Bronchial epithelial cell (primary cell): ENCODE measurements around the gene CMBL. TPM values are rescaled to one million over a fixed set of nuclear protein-coding genes. Genes with fewer than 3 reads are reported as not detected.
"Not testable (repeated sequence)": the region's sequence is repeated elsewhere in the genome, so short reads cannot be mapped to it uniquely, and the experiment has no call there.

Experiments used
- DNase-seq: peaks from one replicate; pipeline ENCODE4 v3.0.0-alpha.2; 2010; ENCODE audit warnings: low read depth
- FAIRE-seq: peaks from 2 replicates; lab custom pipeline; 2011; peaks lifted over from hg19 to GRCh38; lab: Jason Lieb, UNC
- H3K27me3 ChIP-seq: 2 replicates; pipeline ENCODE4 v1.5.1; 2011; ENCODE audit warnings: low read length; ENCODE audit not compliant: control insufficient read depth, insufficient read depth
- H3K36me3 ChIP-seq: 2 replicates; pipeline ENCODE4 v1.5.1; 2011; ENCODE audit warnings: low read length; ENCODE audit not compliant: control insufficient read depth, insufficient read depth
- H3K4me3 ChIP-seq: 2 replicates; pipeline ENCODE4 v1.5.1; 2011; ENCODE audit warnings: mild to moderate bottlenecking, low read depth, low read length, control low read depth
- total RNA-seq: library from RNA; depleted of rRNA; stranded (reverse); fragments of >200 nt; gene quantifications from 2 replicates; pipeline ENCODE4 v1.2.1, GENCODE V29; 2014
- TF ChIP-seq, protein P1 (sequence below): IDR thresholded peaks from 2 replicates; pipeline ENCODE4 v1.5.1; 2011; ENCODE audit warnings: mild to moderate bottlenecking, moderate library complexity, low read length, control low read depth, inconsistent platforms; ENCODE audit not compliant: insufficient read depth, severe bottlenecking

Gene CMBL
- total RNA-seq, 1 donor from 2014 or later, result 6.1 TPM

DNA sequence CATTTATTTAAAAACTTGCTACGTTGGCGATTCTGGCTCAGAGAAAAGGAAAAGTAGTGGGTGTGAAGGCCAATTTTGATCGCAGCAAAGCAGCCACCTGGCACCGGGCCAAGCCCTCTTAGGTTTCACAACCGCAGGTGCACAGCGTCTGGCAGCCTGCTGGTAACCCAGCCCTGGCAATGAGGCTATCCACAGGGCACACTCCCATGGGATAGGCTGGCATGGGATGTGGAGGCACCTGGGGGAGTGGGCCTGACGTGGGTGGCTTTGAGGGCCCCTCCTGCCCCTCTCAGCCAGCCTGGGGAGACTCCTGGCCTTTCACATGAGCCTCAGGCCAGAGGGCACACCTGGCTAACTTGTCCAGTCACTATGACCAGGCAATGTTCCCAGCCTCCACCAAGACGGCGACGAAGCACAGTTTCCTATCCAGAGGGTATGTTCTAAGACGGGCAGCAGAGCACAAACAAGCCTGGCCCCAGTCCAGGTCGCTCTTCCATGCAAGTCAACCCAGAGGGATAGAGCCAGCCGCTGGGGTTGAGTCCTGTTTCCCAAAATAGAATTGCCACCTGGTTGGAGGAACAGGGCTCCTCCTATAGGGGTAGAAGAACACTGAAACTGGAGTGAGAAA, 19.0 kb downstream of the CMBL start:
- TF ChIP-seq, protein P1, sequence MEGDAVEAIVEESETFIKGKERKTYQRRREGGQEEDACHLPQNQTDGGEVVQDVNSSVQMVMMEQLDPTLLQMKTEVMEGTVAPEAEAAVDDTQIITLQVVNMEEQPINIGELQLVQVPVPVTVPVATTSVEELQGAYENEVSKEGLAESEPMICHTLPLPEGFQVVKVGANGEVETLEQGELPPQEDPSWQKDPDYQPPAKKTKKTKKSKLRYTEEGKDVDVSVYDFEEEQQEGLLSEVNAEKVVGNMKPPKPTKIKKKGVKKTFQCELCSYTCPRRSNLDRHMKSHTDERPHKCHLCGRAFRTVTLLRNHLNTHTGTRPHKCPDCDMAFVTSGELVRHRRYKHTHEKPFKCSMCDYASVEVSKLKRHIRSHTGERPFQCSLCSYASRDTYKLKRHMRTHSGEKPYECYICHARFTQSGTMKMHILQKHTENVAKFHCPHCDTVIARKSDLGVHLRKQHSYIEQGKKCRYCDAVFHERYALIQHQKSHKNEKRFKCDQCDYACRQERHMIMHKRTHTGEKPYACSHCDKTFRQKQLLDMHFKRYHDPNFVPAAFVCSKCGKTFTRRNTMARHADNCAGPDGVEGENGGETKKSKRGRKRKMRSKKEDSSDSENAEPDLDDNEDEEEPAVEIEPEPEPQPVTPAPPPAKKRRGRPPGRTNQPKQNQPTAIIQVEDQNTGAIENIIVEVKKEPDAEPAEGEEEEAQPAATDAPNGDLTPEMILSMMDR, result no peak
- peak; percentile 62 for DNase-seq
- FAIRE-seq, result no peak
- H3K4me3 ChIP-seq, result no peak overlapping the region
- H3K36me3 ChIP-seq, result no peaks in the 10 kb centered on the region
- H3K27me3 ChIP-seq, result no peaks in the 10 kb centered on the region

DNA sequence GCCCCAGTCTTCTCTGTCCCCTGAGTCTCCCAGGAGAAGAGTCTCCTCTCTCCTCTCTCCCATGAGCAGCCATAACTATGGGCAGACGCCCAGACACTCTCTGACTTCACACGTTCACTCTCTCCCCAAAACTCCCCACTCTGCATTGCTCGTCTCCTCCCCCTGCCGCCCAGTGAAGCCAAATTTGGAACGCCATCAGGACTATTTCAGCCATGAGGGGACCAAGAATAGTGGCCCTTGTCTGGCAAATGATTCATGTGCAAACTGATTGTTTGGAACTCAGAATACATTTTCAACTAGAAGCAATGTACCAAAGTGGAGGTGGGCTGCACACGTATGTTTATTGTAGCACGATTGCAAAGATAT, 20.9 kb downstream of the CMBL start:
- DNase-seq, result no peak
- TF ChIP-seq, protein P1, result no peak

DNA sequence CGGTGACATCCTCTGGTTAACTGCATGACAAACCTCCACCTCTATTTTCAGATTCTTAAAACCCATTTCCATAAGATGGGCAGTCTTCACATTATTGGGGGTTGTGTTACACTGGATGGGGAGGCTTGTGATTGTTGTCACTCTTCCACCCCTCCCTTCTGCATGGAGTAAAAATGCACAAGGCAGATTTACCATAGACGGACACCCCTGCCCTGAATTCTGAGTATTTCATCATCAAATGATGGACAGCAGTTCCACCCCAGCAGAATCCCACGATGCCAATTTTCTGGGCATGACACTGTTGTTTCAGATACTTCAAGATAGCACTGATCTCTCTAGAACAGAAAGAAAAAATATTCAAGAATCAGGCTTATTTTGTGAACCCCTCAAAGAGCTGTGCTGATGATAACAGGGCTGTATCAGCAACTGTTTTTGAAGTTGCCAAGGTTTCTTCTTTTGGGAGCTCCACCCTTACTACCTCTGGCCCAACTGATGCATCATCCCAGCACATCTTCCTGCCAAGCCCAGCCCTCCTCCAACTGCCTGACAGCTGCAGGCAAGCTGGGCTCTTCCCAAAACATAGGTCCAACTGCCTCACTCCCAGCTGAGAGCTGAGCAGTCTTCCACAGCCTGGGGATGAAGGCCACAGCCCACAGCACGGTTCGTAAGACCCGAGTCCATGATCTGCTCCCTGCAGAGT, 21.4 kb downstream of the CMBL start:
- no peaks in the 10 kb centered on the region for H3K27me3 ChIP-seq
- DNase-seq (no peak), FAIRE-seq (no peak)
- H3K4me3 ChIP-seq, result no peak overlapping the region
- no peaks in the 10 kb centered on the region for H3K36me3 ChIP-seq
- TF ChIP-seq, protein P1, result no peak

More for the DNA sequence above, 20.9 kb downstream of the CMBL start:
- FAIRE-seq, result no peak
- Histone ChIP-seq H3K27me3 (no peaks in the 10 kb centered on the region), H3K36me3 (no peaks in the 10 kb centered on the region), H3K4me3 (no peak overlapping the region)

- not testable (repeated sequence) for H3K27me3 ChIP-seq, DNase-seq, FAIRE-seq, H3K4me3 ChIP-seq, H3K36me3 ChIP-seq
Measured at GRCh38 chr5:10285362-10285761, 22.3 kb downstream of the CMBL start.

- DNase-seq (peak; percentile 44), FAIRE-seq (no peak)
- no peaks in the 10 kb centered on the region for H3K36me3 ChIP-seq
Measured at GRCh38 chr5:10283927-10284635, 23.6 kb downstream of the CMBL start.

More at GRCh38 chr5:10283927-10284635, 23.6 kb downstream of the CMBL start:
- no peak overlapping the region for H3K4me3 ChIP-seq
- no peaks in the 10 kb centered on the region for H3K27me3 ChIP-seq
- TF ChIP-seq, protein P1, result peak; percentile 98
